H4 (cell line): ENCODE data around the gene LRRC3. TPM values are rescaled to one million over a fixed set of nuclear protein-coding genes. Genes with fewer than 3 reads are reported as not detected.
"Not testable (repeated sequence)": the region's sequence is repeated elsewhere in the genome, so short reads cannot be mapped to it uniquely, and the experiment has no call there.

Experiments used
- DNase-seq: peaks from one replicate; pipeline ENCODE4 v3.0.0-alpha.2; 2015; ENCODE audit warnings: low spot score
- total RNA-seq: library from RNA; depleted of rRNA; stranded (reverse); fragments of >200 nt; shearing (Covaris generic); gene quantifications from 2 replicates; pipeline ENCODE4 v1.2.3, GENCODE V29; 2014

The LRRC3 gene
- total RNA-seq, 1 experiment from 2014 or later, result 0.52 TPM

- no peak for DNase-seq
These were observed 23.0 kb downstream of the LRRC3 start for GRCh38 chr21:44478124-44478800.

- no peak for DNase-seq
These were observed 23.5 kb downstream of the LRRC3 start for GRCh38 chr21:44478801-44479167.

- not testable (repeated sequence) for DNase-seq
These were observed 24.4 kb downstream of the LRRC3 start for GRCh38 chr21:44479556-44480199.

GRCh38 chr21:44480200-44481053, 25.1 kb downstream of the LRRC3 start:
- DNase-seq, result no peak

- DNase-seq, result no peak
These were observed 27.4 kb downstream of the LRRC3 start for GRCh38 chr21:44482581-44483287.

GRCh38 chr21:44483288-44484237, 28.3 kb downstream of the LRRC3 start:
- DNase-seq, result no peak

- DNase-seq, result no peak
These were observed 29.4 kb downstream of the LRRC3 start for GRCh38 chr21:44484498-44485253.

GRCh38 chr21:44485254-44485793, 30.0 kb downstream of the LRRC3 start:
- peak; percentile 58 for DNase-seq

GRCh38 chr21:44485796-44486195, 30.5 kb downstream of the LRRC3 start:
- no peak for DNase-seq

GRCh38 chr21:44486302-44486701, 31.0 kb downstream of the LRRC3 start:
- DNase-seq, result no peak

- no peak for DNase-seq
These were observed 32.5 kb downstream of the LRRC3 start for GRCh38 chr21:44487831-44488230.

GRCh38 chr21:44489962-44490361, 34.7 kb downstream of the LRRC3 start:
- DNase-seq, result no peak

- DNase-seq, result no peak
These were observed 35.1 kb downstream of the LRRC3 start for GRCh38 chr21:44490405-44490804.

- DNase-seq, result no peak
These were observed 35.5 kb downstream of the LRRC3 start for GRCh38 chr21:44490816-44491215.

- no peak for DNase-seq
These were observed 37.5 kb downstream of the LRRC3 start for GRCh38 chr21:44492567-44493385.

GRCh38 chr21:44494418-44494817, 39.1 kb downstream of the LRRC3 start:
- no peak for DNase-seq

- no peak for DNase-seq
These were observed 39.6 kb downstream of the LRRC3 start for GRCh38 chr21:44494956-44495355.

GRCh38 chr21:44495611-44496563, 40.6 kb downstream of the LRRC3 start:
- DNase-seq, result no peak
